CD14-positive monocyte (primary cell): ENCODE results near the gene TMEM132E. TPM values are rescaled to one million over a fixed set of nuclear protein-coding genes. Genes with fewer than 3 reads are reported as not detected.

Experiments used
- DNase-seq, 3 donors: peaks; one replicate each; pipeline ENCODE4 v3.0.0-alpha.2; 2011 to 2022
- H2AFZ ChIP-seq: 2 replicates; pipeline ENCODE4 v1.6.0; 2012; ENCODE audit warnings: mild to moderate bottlenecking, low read depth, low read length, inconsistent platforms; ENCODE audit not compliant: insufficient read depth, poor library complexity, severe bottlenecking
- H3K27ac ChIP-seq, 2 donors: 1 replicate in 1 of 2; 2 replicates in 1 of 2; pipeline ENCODE4 v1.5.1; 2012 to 2013; ENCODE audit warnings: low read length in 2 of 2, control low read depth in 1 of 2, inconsistent platforms in 1 of 2, low read depth in 1 of 2, mild to moderate bottlenecking in 1 of 2
- H3K27me3 ChIP-seq, 2 donors: one replicate each; pipeline versions ENCODE4 v1.6.0 to v1.6.1; 2011 to 2013; ENCODE audit warnings: low read length in 2 of 2; ENCODE audit not compliant: control insufficient read depth in 2 of 2, insufficient read depth in 2 of 2
- H3K36me3 ChIP-seq, 2 donors: replicated peaks in 1 of 2; 1 replicate in 1 of 2; 2 replicates in 1 of 2; pipeline versions ENCODE4 v1.5.1 to v1.6.1; 2012 to 2013; ENCODE audit warnings: low read length in 2 of 2, control low read depth in 1 of 2, inconsistent platforms in 1 of 2, mild to moderate bottlenecking in 1 of 2; ENCODE audit not compliant: insufficient read depth in 2 of 2, control insufficient read depth in 1 of 2
- H3K4me1 ChIP-seq, 2 donors: 1 replicate in 1 of 2; 2 replicates in 1 of 2; pipeline versions ENCODE4 v1.5.1 to v1.6.1; 2012 to 2013; ENCODE audit warnings: low read length in 2 of 2, control low read depth in 1 of 2, inconsistent platforms in 1 of 2, mild to moderate bottlenecking in 1 of 2, moderate library complexity in 1 of 2; ENCODE audit not compliant: insufficient read depth in 2 of 2, control insufficient read depth in 1 of 2
- H3K4me2 ChIP-seq: replicated peaks from 2 replicates; pipeline ENCODE3; 2012; ENCODE audit warnings: low read length, moderate library complexity, mild to moderate bottlenecking; ENCODE audit not compliant: poor library complexity, severe bottlenecking; ENCODE audit errors: extremely low read depth
- H3K4me3 ChIP-seq, 3 experiments: fragments of 200-600 bp in 1 of 3; sonication (generic) in 1 of 3; replicated peaks in 1 of 3; 1 replicate in 2 of 3; 2 replicates in 1 of 3; pipeline ENCODE4 v1.5.1; 2011 to 2013; ENCODE audit warnings: low read length in 3 of 3, mild to moderate bottlenecking in 3 of 3, control low read depth in 2 of 3, low read depth in 2 of 3, inconsistent platforms in 1 of 3, moderate library complexity in 1 of 3
- H3K79me2 ChIP-seq: 2 replicates; pipeline ENCODE4 v1.6.0; 2012; ENCODE audit warnings: mild to moderate bottlenecking, control low read depth, inconsistent platforms, low read length, moderate library complexity; ENCODE audit not compliant: insufficient read depth
- H3K9ac ChIP-seq: 2 replicates; pipeline ENCODE4 v1.6.0; 2017; ENCODE audit warnings: low read length, mild to moderate bottlenecking; ENCODE audit not compliant: insufficient read depth, poor library complexity, severe bottlenecking
- H3K9me3 ChIP-seq, 2 donors: replicated peaks in 1 of 2; 1 replicate in 1 of 2; 2 replicates in 1 of 2; pipeline versions ENCODE4 v1.5.1 to v1.6.1; 2012 to 2013; ENCODE audit warnings: low read length in 2 of 2, control low read depth in 1 of 2; ENCODE audit not compliant: control insufficient read depth in 1 of 2, insufficient read depth in 1 of 2
- H4K20me1 ChIP-seq: 2 replicates; pipeline ENCODE4 v1.6.0; 2012; ENCODE audit warnings: mild to moderate bottlenecking, low read length, control low read depth, moderate library complexity; ENCODE audit not compliant: insufficient read depth
- H3K27ac Mint-ChIP-seq, 7 donors: one replicate each; pipeline ENCODE4 v1.8.0; 2020; ENCODE audit warnings: mild to moderate bottlenecking in 7 of 7, mixed read lengths in 7 of 7, moderate library complexity in 6 of 7, inconsistent platforms in 2 of 7
- H3K27me3 Mint-ChIP-seq, 3 donors: one replicate each; pipeline ENCODE4 v1.8.0; 2021 to 2022; ENCODE audit warnings: low read depth in 3 of 3, mild to moderate bottlenecking in 3 of 3, mixed read lengths in 3 of 3, moderate library complexity in 3 of 3, inconsistent platforms in 1 of 3
- H3K36me3 Mint-ChIP-seq, 2 donors: one replicate each; pipeline ENCODE4 v1.8.0; 2020; ENCODE audit warnings: mixed read lengths in 2 of 2, inconsistent platforms in 1 of 2, mild to moderate bottlenecking in 1 of 2
- H3K4me1 Mint-ChIP-seq: one replicate; pipeline ENCODE4 v1.8.0; 2020; ENCODE audit warnings: mild to moderate bottlenecking, mixed read lengths
- H3K4me3 Mint-ChIP-seq, 2 donors: one replicate each; pipeline ENCODE4 v1.8.0; 2020; ENCODE audit warnings: mild to moderate bottlenecking in 2 of 2, mixed read lengths in 2 of 2, moderate library complexity in 1 of 2
- H3K9me3 Mint-ChIP-seq, 7 donors: one replicate each; pipeline ENCODE4 v1.8.0; 2020 to 2022; ENCODE audit warnings: mixed read lengths in 7 of 7, mild to moderate bottlenecking in 6 of 7, moderate library complexity in 6 of 7, inconsistent platforms in 2 of 7
- WGBS: methylation state at CpG from one replicate; pipeline ENCODE4 v1.1.5; 2013; ENCODE audit warnings: missing lambda C conversion rate; ENCODE audit not compliant: insufficient coverage; 5-methylcytosine and 5-hydroxymethylcytosine counted together
- intact Hi-C, 2 donors: fragments of 100-400 bp; cut with micrococcal nuclease; formaldehyde crosslinking; loops; one replicate each; pipeline versions ENCODE4 v1.15.0 to v1.15.1; 2023
- polyA plus RNA-seq, 3 donors: library from polyadenylated mRNA; depleted of rRNA in 1 of 3; unstranded in 2 of 3; stranded (reverse) in 1 of 3; fragments of 300-500 nt in 2 of 3; fragments of >200 nt in 1 of 3; fragmentation: Illumina TruSeq in 2 of 3; gene quantifications; 1 replicate in 2 of 3; 2 replicates in 1 of 3; pipeline ENCODE4 v1.2.3, GENCODE V29; 2012 to 2021
- TF ChIP-seq, protein P1 (sequence below): fragments of 200-600 bp; IDR thresholded peaks from one replicate; pipeline ENCODE4 v1.8.0; 2022; ENCODE audit warnings: antibody characterized with exemption, mild to moderate bottlenecking

The TMEM132E gene
- polyA plus RNA-seq, 3 donors: not detected

GRCh38 chr17:34539881-34540280 is 39.5 kb upstream of the TMEM132E start:
- whole genome bisulfite sequencing: no CpG with 5 or more reads among the region's 3 CpGs
- peak overlapping the region in 1 of 2 donors; percentile 9 for H3K4me3 Mint-ChIP-seq
- no peak overlapping the region for H3K27ac ChIP-seq
- no peaks in the 10 kb centered on the region for H4K20me1 ChIP-seq
- no peaks in the 10 kb centered on the region for H3K36me3 Mint-ChIP-seq
- TF ChIP-seq, protein P1, sequence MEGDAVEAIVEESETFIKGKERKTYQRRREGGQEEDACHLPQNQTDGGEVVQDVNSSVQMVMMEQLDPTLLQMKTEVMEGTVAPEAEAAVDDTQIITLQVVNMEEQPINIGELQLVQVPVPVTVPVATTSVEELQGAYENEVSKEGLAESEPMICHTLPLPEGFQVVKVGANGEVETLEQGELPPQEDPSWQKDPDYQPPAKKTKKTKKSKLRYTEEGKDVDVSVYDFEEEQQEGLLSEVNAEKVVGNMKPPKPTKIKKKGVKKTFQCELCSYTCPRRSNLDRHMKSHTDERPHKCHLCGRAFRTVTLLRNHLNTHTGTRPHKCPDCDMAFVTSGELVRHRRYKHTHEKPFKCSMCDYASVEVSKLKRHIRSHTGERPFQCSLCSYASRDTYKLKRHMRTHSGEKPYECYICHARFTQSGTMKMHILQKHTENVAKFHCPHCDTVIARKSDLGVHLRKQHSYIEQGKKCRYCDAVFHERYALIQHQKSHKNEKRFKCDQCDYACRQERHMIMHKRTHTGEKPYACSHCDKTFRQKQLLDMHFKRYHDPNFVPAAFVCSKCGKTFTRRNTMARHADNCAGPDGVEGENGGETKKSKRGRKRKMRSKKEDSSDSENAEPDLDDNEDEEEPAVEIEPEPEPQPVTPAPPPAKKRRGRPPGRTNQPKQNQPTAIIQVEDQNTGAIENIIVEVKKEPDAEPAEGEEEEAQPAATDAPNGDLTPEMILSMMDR: no peak
- no peak overlapping the region for H3K27ac Mint-ChIP-seq
- no peak overlapping the region for H3K4me3 ChIP-seq
- no peaks in the 10 kb centered on the region for H3K36me3 ChIP-seq
- no peak overlapping the region for H2AFZ ChIP-seq
- intact Hi-C loops: loop anchor here in 1 of 2 donors (5.0 kb wide), 1 partner anchor 577 kb away; the partner anchor contains the start of gene RAD51D
- no peaks in the 10 kb centered on the region for H3K79me2 ChIP-seq
- no peak overlapping the region for H3K9ac ChIP-seq
- no peaks in the 10 kb centered on the region for H3K9me3 ChIP-seq
- H3K4me1 Mint-ChIP-seq: no peaks in the 10 kb centered on the region
- H3K27me3 Mint-ChIP-seq: peaks cover 7 to 34% (median 18%) of the 10 kb centered on the region in 3 donors
- peaks cover 7 to 20% of the 10 kb centered on the region in 2 donors for H3K27me3 ChIP-seq
- no peak for DNase-seq
- no peaks in the 10 kb centered on the region for H3K4me1 ChIP-seq
- no peaks in the 10 kb centered on the region for H3K9me3 Mint-ChIP-seq
- no peak overlapping the region for H3K4me2 ChIP-seq

DNA sequence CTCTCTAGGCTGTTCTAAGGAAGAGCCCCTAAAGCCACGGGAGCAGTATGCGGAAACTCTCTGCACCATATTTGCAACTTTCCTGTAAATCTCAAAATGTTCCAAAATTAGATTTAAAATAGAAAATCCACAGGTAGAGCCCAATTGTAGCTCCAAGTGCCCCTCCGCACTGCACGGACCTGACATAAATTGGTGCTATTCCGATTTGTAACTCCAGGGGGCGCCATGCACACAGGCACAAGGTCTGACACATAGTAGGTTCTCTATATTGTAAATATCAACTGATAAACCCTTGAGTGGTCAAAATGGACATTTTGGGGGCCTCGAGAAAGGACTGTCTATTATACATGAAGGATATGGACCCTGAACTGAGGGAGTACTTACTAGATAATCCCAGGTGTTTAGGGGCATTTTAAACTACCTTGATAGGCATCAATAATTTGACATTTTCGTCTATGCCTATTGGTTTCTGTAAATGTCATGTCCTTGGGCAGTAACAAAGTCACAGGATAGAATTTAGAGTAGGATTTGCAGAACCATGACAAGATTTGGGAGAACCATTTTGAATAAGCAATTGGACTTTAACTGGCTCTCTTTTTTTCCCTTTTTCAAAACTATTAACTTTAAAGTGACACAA is 36.6 kb upstream of the TMEM132E start:
- no peaks in the 10 kb centered on the region for H3K9me3 ChIP-seq
- no peak overlapping the region for H2AFZ ChIP-seq
- no peak overlapping the region for H3K9ac ChIP-seq
- no peaks in the 10 kb centered on the region for H4K20me1 ChIP-seq
- no peaks in the 10 kb centered on the region for H3K4me1 Mint-ChIP-seq
- WGBS: 0% methylated on average over 3 of the region's 8 CpGs
- no peaks in the 10 kb centered on the region for H3K36me3 ChIP-seq
- no peak overlapping the region for H3K27ac ChIP-seq
- DNase-seq: peak; percentile 6 to 49 (median 26)
- no peaks in the 10 kb centered on the region for H3K4me1 ChIP-seq
- no peak overlapping the region for H3K4me3 ChIP-seq
- peaks cover 7 to 16% of the 10 kb centered on the region in 2 donors for H3K27me3 ChIP-seq
- H3K27ac Mint-ChIP-seq: no peak overlapping the region
- no peaks in the 10 kb centered on the region for H3K79me2 ChIP-seq
- no peaks in the 10 kb centered on the region for H3K36me3 Mint-ChIP-seq
- H3K4me2 ChIP-seq: no peak overlapping the region
- no peaks in the 10 kb centered on the region for H3K9me3 Mint-ChIP-seq
- peaks cover 13 to 25% (median 25%) of the 10 kb centered on the region in 3 donors for H3K27me3 Mint-ChIP-seq
- intact Hi-C loops: loop anchor here (2.0 to 5.0 kb wide), 2 partner anchors 574 to 576 kb away; partner anchors contain the start of gene RAD51D (in 2 of the 2)
- TF ChIP-seq, protein P1: peak; percentile 98
- H3K4me3 Mint-ChIP-seq: no peak overlapping the region
